ENCODE data around the gene GBX2.

DNA sequence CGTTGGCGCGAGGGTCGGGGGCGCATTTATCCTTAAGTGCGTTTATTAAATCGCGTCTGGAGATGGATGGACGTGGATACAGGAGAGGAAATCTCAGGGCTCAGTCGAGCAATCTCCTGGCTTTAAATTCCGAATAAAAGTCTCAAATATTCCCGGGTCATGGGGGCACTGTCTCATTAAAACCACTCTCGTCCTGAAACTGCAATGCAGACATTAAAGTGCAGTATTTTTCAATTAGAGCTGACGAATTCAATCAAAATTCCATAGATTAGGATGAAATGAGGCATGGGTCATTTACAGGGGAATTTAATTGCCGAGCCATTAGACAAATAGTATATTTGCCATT, 10.7 kb upstream of the GBX2 start:
- TF ChIP-seq POLR2A (IDR thresholded peaks at IDR 0.05): no peak
- TF ChIP-seq CTCF (IDR thresholded peaks at IDR 0.05): no peak

Measured in testis (tissue), 2 donors.